IPS-NIHi11 (cell line): ENCODE data around the gene GJA8.
"Not testable (repeated sequence)": the region's sequence is repeated elsewhere in the genome, so short reads cannot be mapped to it uniquely, and the experiment has no call there.

ENCODE experiments used
- DNase-seq: peaks from one replicate; pipeline ENCODE4 v3.0.0; 2012; ENCODE audit warnings: mixed read lengths, low spot score

Gene GJA8

GRCh38 chr1:147927689-147928088 lies 25.1 kb downstream of the GJA8 start:
- not testable (repeated sequence) for DNase-seq

DNA sequence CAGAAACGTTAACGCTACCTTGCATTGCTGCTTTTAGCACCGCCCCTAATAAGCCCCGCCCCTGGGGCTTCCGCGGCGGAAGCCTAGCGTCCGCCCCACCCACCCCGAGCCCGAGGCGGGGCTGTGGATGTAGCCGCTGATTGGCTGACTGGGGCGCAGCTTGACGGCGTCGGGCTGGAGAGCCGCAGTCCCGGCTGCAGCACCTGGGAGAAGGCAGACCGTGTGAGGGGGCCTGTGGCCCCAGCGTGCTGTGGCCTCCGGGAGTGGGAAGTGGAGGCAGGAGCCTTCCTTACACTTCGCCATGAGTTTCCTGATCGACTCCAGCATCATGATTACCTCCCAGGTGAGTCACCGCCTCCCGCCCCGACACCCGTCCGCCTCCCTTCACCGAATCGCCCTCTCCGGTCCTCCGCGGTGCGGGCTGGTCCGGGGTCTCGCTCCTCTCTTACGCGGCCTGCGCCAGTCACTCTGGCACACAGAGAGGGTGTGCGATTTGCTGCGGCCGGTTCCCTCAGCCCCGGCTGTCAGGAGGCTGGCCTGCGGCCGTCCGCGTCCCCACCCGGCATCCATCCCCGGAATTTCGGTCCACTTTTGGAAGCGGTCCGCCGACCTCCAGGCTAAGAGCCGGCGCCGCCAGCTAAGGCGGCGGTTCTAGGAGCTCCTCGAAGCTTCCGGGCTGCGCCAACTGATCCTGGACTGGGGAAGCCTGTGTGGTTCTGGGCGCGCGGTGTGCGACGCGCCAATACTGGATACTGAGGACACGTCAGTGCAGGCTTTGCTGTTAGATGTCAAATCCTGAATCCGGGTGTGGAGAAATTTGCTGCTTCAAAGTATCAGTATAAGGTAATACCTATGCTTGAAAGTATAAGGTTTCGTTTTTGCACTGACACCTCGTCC lies 25.9 kb downstream of the GJA8 start, which contains the start of gene GPR89B:
TSS of gene GPR89B (plus strand) at position 185 of the 897 bp plus-strand sequence. CDS start at position 302, 117 bp downstream.
- peak; percentile 86 for DNase-seq

DNA sequence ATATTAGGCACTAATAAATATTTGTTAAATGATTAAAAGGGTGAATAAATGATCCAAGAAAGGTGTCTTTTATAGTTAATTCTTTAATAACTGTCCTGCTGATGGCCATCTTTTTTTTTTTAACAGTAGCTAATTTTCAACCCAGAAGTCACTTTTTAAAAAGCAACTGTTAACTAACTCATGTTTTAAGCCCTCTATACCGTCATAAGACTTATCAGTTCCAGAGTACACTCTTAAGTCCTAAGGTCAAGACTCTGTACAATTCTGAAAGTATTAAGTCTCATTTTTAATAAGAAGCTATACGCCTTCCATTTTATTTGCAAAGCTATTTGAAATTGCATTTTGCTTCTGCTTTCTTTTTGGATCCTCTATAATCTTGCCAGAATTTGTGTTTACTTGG lies 28.5 kb downstream of the GJA8 start:
- not testable (repeated sequence) for DNase-seq

DNA sequence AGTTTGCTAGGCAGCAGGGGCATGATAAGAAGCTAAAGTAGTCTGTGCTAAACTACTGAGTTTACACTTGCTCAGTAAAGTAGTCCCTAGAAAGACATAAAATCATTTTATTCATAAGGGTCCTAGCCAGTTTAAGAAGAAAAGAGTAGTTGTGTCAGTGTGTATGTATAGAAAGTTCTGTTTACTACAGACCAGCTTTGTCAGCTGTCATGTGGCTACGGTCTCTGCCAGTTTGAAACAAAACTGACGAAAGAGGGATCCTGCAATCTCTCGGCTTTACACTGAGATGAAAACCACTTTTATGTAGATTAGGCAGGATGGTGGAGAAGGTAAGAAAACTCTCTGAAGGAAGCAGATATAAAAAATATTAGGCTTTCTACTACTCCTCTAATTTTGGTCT lies 32.7 kb downstream of the GJA8 start:
- DNase-seq: not testable (repeated sequence)

GRCh38 chr1:147940456-147940855 lies 37.9 kb downstream of the GJA8 start:
- DNase-seq: not testable (repeated sequence)

DNA sequence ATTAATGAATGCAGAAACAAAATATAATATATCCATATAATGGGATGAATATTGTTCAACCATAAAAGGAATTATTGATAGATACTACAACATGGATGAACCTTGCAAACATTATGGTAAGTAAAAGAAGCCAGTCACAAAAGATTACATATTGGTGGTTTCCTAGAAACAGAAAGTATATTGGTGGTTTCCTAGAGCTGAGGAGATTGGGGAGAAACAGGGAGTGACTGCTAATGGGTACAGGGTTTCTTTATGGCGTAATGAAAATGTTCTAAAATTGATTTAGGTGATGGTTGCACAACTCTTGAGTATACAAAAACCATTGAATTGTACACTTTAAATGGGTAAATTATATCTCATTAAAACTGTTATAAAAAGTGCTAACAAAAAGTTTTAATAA lies 40.0 kb downstream of the GJA8 start:
- not testable (repeated sequence) for DNase-seq

GRCh38 chr1:147949517-147949916 lies 46.9 kb downstream of the GJA8 start:
- not testable (repeated sequence) for DNase-seq
